Measurements from ENCODE around the gene HSF2BP. TPM values are rescaled to one million over a fixed set of nuclear protein-coding genes. Genes with fewer than 3 reads are reported as not detected.

Gene HSF2BP
- 2.0 TPM in 1 of 2 replicates, not detected in the other for total RNA-seq (ENCODE audit: low replicate concordance)

GRCh38 chr21:43659136-43660000, at the start of gene HSF2BP, which contains the start of gene RRP1B:
HSF2BP (minus strand) TSS chr21:43659488; CDS start chr21:43658096, 1,392 bp downstream.
RRP1B (plus strand) TSS chr21:43659560; CDS start chr21:43659665, 105 bp downstream.

Other genes starting within 250 kb of the HSF2BP start
- 0.12 and 1.3 TPM in 2 replicates for gene SIK1, start 232.4 kb downstream of the HSF2BP start, total RNA-seq (ENCODE audit: low replicate concordance)
- 6.2 and 17.9 TPM in 2 replicates for gene RRP1B, start 72 bp upstream of the HSF2BP start, total RNA-seq (ENCODE audit: low replicate concordance)
- gene PDXK, start 59.6 kb upstream of the HSF2BP start, total RNA-seq (ENCODE audit: low replicate concordance), result 206 and 217 TPM in 2 replicates
- gene CSTB, start 116.8 kb upstream of the HSF2BP start, total RNA-seq (ENCODE audit: low replicate concordance), result 13.5 and 17.8 TPM in 2 replicates
- 9.6 and 13.5 TPM in 2 replicates for gene RRP1, start 130.1 kb upstream of the HSF2BP start, total RNA-seq (ENCODE audit: low replicate concordance)
- 38.0 and 49.3 TPM in 2 replicates for gene AGPAT3, start 205.7 kb upstream of the HSF2BP start, total RNA-seq (ENCODE audit: low replicate concordance)

Data from smooth muscle cell of the coronary artery (primary cell).